NCI-H1417 (cell line): ENCODE measurements around the gene UPK1A.

Source experiments
- DNase-seq, 3 experiments: peaks; one replicate each; lab custom pipeline; 2025; lab: John Stamatoyannopoulos, UW

Gene UPK1A

DNA sequence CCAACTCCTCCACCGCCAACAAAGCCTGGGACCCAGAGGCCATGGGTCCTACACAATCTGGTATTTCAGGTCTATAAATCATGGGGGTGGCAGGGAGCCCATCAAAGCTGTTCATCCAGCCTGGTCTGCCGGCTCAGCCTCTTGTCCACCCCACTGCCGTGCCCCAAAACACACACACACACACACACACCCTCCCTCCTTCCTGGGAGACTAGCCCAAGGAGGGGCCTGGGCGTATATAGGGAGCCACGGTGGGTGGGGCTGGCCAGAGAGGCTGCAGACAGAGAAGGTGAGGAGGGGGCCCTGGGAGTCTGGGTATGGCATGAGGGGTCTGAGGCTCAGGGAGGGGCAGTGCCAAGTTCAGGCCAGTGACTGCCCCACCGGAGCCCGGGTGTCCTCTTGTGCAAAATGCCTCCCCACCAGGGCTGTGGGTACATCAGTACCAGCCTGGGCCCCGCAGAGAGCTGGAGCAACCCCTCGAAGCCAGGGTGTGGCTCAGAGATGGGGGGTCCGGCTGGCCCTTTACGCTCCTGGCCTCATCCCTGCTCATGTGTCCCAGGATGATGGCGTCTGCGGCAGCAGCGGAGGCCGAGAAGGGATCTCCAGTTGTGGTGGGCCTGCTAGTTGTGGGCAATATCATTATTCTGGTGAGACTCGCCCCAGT, at the start of gene UPK1A:
UPK1A (plus strand) TSS at position 267 of the 663 bp plus-strand sequence; CDS start at position 563, 296 bp downstream.
- no peak for DNase-seq

GRCh38 chr19:35618857-35619256, 47.5 kb upstream of the UPK1A start:
- no peak for DNase-seq

GRCh38 chr19:35619290-35619923, 46.9 kb upstream of the UPK1A start:
- DNase-seq: no peak

DNA sequence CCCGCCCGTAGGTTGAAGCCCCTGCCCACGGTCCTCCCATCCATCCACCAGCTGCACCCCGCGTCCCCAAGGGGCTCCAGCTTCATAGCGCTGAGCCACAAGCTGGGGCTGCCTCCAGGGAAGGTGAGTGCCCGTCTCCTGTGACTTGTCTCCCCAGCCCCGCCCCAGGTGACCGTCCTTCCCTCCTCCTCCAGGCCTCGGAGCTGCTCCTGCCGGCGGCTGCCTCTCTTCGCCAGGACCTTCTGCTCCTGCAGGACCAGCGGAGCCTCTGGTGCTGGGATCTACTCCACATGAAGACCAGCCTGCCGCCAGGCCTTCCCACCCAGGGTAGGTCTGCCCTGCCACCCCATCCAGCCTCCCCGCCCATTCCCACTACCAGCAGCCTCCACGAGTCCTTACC, 46.3 kb upstream of the UPK1A start:
- no peak for DNase-seq

DNA sequence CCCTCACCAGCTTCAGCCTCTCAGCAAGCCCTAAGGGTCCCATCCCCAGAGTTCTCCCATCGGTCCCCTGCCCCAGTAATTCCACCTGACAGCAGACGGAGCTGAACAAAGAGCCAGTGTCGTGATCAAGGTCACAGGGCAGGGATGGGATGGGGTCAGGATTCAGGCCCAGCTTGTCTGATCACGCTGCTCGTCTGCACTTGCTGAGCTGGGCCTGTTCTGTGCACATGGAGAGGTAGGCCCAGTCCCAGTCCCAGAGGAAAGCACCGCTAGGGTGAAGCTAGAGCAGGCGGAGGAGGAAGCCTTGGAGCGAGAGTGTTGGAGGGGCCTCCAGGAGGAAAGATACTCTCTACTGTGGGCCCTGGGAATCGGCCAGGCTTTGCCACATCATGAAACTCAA, 44.6 kb upstream of the UPK1A start:
- DNase-seq: no peak

DNA sequence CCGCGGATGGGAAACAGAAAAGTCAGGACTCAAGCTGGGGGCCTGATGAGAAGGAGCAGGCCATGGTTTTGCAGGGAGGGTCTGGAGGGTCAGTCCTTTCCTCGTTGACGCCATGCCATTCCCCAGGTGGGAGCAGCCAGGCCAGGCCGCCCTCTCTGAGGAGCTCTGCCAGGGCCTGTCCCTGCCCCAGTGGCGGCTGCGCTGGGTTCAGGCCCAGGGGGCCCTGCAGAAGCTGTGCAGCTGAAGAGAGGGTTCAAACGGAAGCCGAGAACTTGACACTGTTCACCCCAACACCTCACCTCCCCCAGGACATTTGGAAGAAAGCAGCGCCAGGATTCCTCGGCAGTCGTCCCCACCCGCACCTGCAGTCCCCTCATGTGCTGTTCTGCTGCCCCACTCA, 43.6 kb upstream of the UPK1A start:
- no peak for DNase-seq

- DNase-seq: no peak
These were observed 42.8 kb upstream of the UPK1A start for GRCh38 chr19:35623327-35624010.

DNA sequence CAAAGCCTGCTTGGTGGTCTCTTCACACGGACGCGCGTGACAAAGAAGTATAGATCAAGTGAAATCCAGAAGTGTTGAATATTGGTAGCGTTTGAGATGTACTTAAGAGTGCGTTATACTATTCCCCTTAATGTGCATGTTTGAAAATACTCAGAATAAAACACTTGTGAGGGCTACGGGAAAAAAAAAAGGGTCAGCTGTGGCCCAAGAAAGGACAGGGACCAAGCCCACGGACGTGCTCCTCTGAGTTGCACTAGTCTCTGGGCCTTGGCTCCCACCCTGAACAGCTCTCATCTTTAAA, 38.1 kb upstream of the UPK1A start:
- no peak for DNase-seq

DNA sequence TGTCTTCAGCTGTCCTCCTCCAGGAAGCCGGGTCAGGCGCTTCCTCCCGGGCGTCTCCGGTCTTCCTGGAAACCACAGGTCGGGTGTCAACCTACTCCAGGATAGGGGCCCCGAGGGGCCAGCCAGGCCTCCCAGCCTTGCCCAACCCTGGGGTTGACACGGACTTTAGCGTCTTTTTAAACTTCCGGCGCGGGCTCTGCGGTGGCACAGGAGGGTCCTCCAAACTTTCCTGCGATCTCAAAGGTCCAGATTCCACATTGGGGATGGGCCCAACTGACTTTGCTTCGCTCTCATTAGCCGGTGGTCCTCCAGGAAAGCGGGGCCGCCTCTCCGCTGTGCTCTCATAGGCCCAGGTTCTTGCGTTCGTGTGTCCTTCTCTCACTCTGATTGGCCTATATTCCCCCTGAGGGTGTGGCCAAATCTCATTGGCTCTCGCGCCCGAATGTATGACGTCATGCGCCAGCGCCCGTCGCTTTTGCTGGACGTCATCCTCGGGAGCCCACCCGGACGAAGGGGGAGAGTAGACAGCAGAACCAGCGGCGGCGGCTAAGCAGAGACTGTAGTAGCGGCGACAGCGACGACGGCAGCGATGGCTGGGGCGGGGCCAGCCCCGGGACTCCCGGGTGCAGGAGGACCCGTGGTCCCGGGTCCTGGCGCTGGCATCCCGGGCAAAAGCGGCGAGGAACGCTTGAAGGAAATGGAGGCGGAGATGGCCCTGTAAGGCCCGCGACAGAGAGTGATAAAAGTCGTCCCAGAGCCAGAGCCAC, 37.6 kb upstream of the UPK1A start, which contains the start of gene RBM42:
RBM42 (plus strand) TSS at position 472 of the 767 bp plus-strand sequence; CDS start at position 590, 118 bp downstream.
- peak; percentile 96 to 99 (median 99) for DNase-seq

DNA sequence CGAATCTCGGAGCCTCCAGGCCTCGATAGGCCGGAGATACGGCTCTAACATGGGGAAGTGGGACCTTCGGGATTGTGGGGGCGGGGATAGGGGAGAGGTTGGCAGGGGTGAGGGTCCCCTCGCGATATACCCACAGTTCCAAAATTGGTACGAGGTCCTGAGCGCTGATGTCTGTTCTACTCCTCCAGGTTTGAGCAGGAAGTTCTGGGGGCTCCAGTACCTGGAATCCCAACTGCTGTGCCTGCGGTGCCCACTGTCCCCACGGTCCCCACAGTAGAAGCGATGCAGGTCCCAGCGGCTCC, 37.0 kb upstream of the UPK1A start:
- no peak for DNase-seq

DNA sequence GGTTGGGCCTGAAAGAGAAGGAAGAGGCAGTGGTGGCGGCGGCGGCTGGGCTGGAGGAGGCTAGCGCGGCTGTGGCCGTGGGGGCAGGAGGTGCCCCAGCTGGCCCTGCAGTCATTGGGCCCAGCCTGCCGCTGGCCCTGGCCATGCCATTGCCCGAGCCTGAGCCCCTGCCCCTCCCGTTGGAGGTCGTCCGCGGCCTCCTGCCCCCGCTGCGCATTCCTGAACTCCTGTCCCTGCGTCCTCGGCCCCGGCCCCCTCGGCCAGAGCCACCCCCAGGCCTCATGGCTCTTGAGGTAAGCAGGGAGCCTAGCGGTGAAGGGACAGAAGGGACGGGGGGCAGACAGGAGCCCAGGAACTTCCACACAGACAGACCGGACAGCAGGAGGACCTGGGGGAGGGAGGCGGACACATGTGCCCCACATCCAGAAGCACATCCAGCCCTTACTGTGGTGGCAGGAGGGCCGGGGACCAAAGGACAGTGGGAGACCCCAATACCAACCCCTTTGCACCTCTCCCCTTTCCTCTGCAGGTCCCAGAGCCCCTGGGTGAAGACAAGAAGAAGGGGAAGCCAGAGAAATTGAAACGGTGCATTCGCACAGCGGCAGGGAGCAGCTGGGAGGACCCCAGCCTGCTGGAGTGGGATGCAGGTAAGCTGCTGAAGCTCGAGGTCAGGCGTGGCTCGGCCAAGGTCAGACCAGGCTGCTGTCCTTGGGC, 32.4 kb upstream of the UPK1A start:
- no peak for DNase-seq

DNA sequence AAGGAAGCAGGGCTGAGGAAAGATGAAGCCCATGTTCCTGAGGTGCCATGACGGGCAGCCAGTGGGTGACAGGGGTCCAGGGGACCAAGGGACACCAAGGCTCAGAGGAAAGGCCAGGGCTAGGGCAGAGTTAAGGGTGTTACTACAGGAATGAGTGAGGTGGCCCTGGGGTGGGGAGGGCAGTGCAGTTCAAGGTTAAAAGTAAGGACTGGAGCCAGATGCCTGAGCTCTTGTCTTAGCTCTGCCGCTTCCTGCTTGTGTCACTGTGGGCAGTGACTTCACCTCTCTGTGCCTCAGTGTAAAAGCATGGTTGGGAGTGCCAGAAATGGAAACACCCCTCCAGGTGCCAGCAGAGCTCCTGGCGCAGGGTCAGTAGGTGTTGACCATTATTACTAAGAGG, 29.7 kb upstream of the UPK1A start:
- no peak for DNase-seq

DNA sequence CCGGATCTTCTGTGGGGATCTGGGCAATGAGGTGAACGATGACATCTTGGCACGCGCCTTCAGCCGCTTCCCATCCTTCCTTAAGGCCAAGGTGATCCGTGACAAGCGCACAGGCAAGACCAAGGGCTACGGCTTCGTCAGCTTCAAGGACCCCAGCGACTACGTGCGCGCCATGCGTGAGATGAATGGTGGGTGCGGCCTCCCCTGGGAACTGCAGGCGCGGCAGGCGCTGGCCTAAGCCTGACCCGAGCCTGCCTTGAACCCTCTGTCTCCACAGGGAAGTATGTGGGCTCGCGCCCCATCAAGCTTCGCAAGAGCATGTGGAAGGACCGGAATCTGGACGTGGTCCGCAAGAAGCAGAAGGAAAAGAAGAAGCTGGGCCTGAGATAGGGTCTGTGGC, 29.2 kb upstream of the UPK1A start:
- DNase-seq: no peak

DNA sequence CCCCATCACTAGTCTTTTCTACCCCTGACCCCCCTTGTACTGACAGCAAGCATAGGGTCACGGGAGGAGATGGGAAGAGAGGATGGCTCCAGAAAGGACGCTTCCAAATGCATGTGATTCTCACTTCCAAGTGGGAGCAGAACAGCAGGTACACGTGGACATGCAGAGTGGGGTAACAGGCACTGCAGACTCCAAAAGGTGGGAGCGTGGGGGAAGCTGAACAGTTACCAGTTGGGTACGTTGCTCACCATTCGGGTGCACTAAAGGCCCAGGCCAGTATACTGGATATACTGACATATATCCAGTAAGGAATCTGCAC, 27.0 kb upstream of the UPK1A start:
- no peak for DNase-seq

DNA sequence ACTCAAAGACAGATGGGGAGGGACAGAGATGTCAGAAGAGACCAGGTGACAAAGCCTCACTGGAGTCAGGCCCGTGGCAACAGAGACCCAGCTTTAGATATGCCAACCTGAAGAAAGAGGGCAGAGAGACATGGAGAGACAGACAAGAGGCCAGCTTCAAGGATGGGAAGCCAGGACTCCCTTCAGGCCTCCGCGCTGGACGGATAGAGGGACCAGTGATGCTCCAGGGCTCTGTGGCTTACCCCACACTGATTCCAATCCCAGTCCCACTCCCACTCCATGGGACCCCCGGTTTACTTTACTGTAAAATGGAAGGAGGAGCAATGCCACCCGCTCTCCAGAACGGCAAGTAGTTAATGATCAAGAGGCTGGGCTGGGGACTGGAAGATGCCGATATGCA, 26.5 kb upstream of the UPK1A start:
- DNase-seq: no peak

DNA sequence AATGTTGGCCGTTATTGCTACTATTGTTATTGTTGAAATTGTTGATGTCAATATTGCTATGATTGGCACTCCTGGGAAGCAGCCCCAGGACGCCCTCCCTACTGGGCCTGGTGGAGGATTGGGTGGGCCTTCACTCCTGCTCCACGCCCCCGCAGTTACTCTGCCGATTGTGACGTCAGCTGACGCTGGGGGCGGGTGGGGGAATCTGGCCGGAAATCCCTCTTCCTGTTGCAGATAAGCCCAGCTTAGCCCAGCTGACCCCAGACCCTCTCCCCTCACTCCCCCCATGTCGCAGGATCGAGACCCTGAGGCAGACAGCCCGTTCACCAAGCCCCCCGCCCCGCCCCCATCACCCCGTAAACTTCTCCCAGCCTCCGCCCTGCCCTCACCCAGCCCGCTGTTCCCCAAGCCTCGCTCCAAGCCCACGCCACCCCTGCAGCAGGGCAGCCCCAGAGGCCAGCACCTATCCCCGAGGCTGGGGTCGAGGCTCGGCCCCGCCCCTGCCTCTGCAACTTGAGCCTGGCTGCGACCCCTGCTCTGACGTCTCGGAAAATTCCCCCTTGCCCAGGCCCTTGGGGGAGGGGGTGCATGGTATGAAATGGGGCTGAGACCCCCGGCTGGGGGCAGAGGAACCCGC, 24.7 kb upstream of the UPK1A start, which contains the start of gene ETV2:
ETV2 (plus strand) TSS at position 231 of the 637 bp plus-strand sequence. CDS start 716 bp downstream, outside the sequence.
- no peak for DNase-seq

- no peak for DNase-seq
These were observed 24.0 kb upstream of the UPK1A start for GRCh38 chr19:35642312-35642711.

GRCh38 chr19:35642798-35643254, 23.5 kb upstream of the UPK1A start:
- DNase-seq: no peak

- peak; percentile 86 to 89 (median 86) for DNase-seq
These were observed 22.8 kb upstream of the UPK1A start for GRCh38 chr19:35643255-35644205.

DNA sequence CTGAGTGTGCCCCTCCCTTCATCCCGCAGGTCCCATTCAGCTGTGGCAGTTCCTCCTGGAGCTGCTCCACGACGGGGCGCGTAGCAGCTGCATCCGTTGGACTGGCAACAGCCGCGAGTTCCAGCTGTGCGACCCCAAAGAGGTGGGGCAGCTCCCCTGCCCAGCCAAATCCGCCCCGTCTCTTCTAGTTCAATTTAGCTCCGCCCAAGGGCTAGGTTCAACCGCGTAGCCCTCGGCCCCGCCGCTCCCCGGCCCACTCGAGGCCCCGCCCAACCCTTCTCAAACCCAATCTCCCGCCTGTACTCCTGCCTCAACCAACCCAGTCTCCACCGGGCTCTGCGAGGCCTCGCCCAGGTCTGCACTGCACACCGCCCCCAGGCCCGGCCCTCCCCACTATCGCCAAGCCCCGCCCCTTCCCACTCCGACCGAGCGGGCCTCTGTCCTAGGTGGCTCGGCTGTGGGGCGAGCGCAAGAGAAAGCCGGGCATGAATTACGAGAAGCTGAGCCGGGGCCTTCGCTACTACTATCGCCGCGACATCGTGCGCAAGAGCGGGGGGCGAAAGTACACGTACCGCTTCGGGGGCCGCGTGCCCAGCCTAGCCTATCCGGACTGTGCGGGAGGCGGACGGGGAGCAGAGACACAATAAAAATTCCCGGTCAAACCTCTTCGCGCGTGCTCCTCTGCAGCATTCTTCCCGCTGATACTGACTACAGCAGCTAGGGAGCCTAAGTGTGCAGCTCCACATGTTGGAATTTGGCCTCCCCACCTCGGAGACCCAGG, 21.9 kb upstream of the UPK1A start:
- DNase-seq: peak; percentile 85 to 94 (median 89)
